Erythroblast (primary cell): ENCODE results near the gene PRKCE.

Source experiments
- GATA1 ChIP-seq: IDR thresholded peaks from 2 replicates; pipeline ENCODE4 v1.6.1; 2011; ENCODE audit warnings: low read depth, mild to moderate bottlenecking, control low read depth, low read length, moderate library complexity
- POLR2A ChIP-seq: IDR thresholded peaks from 2 replicates; pipeline ENCODE4 v1.6.1; 2011; ENCODE audit warnings: mild to moderate bottlenecking, low read length

GRCh38 chr2:45602624-45603023, 48.9 kb upstream of the PRKCE start:
- TF ChIP-seq POLR2A = no peak
- TF ChIP-seq GATA1 = no peak
